Stimulated activated CD4-positive, alpha-beta T cell treated with anti-CD3 and anti-CD28 coated beads, Interleukin-15, amount 100 ng/mL, for 1 hour (primary cell): ENCODE data around the gene JADE2.
"Not testable (repeated sequence)": the region's sequence is repeated elsewhere in the genome, so short reads cannot be mapped to it uniquely, and the experiment has no call there.

ENCODE experiments used
- DNase-seq, 2 donors: peaks; one replicate each; pipeline ENCODE4 v3.0.0-alpha.2; 2020; ENCODE audit warnings: low read depth in 1 of 2, low spot score in 1 of 2

Gene JADE2

DNA sequence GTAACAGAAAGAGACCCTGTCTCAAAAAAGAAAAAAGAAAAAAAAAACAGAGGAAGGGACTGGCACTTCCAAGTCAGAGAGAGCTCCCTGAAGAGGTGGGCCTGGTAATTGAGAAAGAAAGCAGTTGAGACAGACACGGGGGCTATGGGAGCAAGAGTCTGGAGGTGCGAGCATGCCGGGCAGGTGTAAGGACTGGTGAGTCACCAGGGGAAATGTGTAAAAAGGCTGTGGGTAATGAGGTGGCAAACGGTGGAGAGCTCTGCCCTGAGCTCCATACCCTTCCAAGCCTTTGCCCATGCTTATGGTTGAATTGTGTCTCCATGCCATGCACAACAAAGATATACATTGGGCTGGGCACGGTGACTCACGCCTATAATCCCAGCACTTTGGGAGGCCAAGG lies 18.0 kb upstream of the JADE2 start:
- DNase-seq, result no peak

DNA sequence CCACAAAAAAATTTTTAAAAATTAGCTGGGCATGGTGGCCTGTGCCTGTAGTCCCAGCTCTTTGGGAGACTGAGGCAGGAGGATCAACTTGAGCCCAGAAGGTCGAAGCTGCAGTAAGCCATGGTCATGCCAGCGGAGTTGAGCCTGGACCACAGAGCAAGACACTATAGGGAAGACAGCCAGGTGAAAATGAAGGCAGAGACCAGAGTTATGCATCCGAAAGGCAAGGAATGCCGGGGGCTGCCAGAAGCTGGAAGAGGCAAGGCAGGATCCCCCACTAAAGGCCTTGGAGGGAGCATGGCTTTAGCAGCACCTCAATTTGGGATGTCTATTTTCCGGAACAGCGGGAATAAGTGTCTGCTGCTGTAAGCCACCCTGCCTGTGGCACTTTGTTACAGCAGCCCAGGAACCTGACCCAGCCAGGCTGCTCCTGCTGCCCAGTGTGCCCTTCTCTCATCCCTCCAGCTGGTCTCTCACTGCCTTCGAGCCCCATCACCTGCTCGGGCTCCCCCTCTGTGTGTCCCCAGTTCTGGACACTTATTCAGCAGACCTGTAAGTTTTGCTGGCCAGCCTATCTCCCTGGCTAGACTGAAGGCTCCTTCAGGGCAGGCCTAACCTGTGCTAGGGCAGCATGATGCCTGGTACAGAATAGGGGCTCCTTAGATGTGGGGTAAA lies 16.8 kb upstream of the JADE2 start:
- no peak for DNase-seq

DNA sequence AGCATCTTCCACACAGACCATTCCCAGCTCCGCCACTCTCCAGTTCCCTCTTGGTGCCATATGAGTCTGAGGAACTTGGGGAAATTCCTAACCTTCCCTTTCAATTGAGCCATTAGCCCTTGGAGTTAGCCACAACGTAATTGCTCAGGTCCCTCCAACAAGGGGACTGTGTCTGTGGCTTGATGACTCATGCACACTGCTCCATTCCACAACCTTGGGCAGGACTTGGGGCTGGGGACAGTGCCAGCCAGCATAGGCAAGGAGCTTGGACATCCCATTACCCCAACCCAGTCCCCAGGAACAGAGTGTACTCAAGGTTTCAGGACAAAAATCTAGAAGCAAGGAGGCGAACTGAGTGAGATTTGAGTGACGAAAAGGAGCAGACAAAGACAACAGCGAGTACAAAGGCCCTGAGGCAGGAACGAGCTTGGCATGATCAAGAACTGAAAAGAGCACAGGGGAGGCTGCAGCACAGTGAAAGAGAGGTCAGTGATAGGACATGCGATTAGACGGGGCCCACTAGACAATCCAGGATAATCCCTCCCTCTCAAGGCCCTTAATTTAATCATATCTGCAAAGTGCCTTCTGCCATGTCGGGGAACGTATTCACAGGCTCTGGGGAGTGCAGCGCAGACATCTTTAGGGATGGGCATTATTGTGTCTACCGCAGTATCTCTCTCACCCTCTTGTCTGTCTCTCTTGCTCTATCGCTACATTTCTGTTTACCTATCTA lies 16.0 kb upstream of the JADE2 start:
- DNase-seq, result no peak

DNA sequence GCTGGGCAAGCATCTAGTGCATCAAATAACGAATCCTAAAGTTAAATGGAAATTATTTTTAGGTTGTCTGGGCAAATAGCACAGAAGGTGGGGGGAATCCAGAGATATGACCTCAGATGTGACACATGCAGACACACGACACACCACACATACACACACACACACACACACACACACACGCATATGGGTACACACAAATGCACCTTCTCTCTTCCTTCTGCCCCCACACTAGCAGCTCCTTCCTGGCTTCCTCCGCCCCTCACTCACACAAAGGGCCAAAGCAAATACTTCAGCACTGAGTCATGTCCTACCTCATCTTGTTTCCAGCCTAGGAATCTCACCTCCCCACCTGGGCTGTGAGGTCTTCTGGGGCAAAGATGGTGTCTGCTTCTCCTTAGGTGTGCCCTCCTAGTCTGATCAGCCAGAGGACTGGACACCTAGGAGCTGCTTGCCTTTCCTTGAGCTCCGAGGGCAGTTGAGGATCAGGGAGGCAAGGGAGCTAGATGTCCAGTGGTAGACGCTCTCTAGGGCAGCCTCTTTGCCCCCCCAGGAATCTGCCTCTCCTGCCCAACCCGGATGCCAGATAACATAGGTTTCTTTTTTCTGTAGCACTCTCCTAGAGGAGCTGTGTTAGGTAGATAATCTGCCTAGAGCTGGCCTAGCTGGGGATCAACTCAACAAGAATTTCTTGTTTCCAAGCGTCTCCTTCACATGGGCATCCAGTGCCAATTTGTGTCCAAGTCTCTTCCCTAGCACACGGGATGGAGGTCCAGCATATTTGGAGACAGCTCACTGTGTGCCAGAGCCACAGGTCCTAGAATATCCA lies 14.3 kb upstream of the JADE2 start:
- DNase-seq, result peak in 1 of 2 donors; percentile 38

DNA sequence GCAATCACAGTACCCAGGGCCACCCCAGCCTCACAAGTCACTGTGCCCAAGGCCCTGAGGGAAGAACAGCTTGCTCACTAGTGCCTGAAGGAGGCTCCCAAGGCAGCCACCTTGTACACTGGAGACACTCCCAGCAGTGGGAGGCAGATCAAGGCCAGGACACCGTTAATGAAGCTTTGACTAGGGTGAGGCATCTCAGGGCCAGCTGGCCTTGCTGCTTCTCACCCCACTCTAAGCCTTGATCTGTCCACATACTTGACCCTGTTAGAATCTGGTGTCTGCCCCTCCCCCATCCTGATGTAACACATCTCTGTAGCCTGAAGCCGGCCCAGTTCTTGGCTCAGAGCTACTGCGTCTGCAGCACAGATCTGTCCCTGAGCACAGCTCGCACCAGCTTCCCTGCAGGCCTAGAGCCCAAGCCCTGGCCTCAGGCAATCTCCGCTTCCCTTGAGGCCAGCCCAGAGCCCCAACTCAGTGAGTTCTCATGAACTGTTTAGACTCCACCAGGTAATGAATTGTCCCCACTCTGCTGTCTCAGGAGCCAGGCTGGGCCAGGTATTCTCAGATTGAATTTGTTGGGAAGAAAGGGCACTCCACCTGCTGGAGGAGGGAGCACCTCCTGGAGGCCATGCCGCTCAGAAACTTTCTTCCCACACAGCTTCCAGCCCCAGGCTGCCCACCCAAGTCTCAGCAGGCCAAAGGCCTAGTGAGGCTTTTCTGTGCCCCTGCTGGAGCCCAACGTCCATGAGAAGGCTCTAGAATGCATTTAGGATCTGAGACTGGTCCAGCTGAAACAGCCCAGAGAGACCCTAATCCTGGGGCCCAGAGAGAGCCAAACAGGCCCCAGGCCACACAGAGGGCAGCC lies 13.4 kb upstream of the JADE2 start:
- no peak for DNase-seq

DNA sequence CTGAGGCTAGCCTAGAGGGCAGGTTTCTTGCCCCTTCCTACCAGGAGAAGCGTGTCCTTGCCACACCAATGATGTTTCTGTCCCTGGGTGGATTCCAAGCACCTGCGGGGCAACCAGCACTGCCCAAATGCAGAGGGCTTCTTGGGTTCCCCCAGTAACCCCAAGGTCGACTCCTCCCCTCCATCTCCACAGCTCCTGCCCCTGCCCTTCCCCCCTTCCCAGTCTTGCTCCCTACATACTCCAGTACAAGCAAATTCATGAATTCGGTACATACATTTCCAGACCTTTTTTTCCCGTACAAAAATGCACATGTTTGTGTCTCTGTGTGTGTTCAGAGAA lies 12.8 kb upstream of the JADE2 start:
- DNase-seq, result no peak

DNA sequence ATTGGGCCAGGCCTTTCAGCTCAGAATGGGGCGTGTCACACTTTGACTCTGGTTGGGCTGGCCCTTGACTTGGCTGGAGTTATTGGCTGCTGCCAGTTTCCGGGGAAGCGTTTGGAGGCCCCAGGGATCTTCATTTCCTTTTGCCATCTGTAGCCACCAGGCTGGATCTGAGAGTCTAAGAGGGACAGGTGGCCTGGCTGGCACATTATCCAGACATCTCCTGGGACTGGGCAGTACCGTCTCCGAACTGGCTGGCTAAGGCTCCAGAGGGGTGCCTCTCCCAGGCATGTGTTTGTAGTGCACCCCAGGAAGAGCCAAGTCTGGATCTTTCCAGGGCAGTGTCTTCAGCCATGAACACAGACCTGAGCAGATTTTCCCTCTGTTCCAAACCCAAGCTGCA lies 9.7 kb upstream of the JADE2 start:
- no peak for DNase-seq

DNA sequence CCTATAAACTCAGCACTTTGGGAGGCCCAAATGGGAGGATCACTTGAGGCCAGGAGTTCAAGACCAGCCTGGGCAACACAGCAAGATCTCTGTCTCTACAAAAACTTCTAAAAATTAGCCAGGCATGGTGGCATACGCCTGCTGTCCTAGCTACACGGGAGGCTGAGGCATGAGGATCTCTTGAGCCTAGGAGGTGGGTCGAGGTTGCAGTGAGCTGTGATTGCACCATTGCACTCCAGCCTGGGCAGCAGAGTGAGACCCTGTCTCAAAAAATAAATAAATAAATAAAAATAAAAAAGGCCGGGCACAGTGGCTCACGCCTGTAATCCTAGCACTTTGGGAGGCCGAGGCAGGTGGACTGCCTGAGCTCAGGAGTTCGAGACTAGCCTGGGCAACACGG lies 8.5 kb upstream of the JADE2 start:
- DNase-seq, result not testable (repeated sequence)

DNA sequence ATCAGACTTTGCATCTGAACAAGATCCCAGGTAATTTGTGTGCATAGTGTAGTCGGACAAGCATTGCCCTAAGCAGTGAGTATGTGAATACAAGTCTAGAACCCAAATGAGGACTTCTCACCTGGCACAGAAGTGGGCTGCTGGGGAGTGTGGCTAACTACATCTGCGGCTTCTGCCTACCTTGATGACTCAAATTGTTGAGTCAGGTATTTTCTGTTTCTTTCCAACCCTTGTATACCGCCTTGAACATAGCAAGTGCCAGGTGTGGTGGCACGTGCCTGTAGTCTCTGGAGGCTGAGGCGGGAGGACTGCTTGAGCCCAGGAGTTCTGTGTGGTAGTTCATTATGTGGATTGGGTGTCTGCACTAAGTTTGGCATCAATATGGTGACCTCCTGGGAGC lies 7.9 kb upstream of the JADE2 start:
- no peak for DNase-seq

DNA sequence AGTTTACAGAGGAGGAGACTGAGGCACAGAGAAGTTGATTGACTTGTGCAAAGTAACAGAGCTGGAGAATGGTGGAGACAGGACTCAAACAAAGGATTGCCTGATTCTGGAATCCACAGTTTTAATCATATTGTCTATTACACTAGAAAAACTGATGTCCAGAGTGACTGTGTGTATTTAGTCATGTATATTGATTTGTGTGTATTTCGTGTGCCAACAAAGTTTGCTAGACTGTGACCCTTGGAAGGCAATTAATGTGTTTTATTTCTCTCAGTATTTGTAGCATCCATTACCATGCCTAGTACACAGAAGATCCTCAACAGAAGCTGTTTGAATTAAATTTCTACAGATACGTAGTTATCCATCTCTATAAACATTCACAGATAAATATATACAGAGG lies 5.5 kb upstream of the JADE2 start:
- no peak for DNase-seq

DNA sequence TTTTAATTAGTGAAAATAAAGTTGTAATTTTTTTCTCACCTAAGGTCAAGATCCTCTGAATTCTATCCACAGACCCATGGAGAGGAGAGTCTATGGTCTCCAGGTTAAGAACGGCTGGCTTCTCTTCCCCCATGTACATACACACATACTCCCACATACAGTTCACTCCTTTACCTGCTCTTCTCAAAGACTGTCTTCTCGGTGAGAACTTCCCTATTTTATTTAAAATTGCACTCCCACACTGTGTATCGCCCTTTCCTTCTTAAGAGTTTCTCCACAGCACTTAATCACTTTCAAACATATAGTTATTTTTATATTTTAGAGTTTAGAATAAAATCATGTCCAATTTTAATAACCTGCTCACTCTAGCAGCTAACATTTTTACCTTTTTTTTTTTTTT lies 3.6 kb upstream of the JADE2 start:
- DNase-seq, result no peak

DNA sequence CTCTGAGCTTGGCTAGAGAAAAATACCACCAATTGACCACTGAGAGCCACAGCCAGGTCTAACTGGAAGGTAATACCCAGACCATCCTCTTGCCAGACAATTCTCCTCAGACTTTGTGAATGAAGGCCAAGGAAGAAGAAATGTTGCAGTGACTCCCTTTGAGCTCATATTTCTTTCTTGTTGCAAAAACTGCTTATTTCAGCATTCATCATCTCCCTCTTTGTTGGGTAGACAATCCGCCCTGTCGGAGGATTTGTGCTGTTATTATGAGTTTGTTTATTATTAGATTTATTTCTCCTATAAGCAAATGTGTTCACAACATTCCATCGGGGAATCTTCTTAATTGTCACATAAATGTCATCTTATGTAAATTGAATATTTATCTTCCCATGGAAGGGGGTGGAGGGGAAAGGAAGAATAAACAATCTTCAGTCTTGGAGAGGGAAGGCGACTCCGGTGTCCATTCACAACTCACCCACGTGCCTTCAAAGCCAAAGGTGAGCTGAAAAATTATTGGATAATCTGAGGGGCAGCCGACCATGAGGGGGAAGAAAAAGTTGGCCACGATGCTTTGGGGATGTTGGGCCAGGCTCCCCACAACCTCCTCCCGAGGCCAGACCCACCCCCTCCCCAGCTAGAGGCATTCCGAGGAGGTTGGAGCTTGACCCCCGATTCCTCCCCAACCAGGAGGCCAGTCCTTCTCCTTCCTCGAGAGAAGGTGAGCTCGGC lies 1.8 kb upstream of the JADE2 start:
- DNase-seq, result no peak

DNA sequence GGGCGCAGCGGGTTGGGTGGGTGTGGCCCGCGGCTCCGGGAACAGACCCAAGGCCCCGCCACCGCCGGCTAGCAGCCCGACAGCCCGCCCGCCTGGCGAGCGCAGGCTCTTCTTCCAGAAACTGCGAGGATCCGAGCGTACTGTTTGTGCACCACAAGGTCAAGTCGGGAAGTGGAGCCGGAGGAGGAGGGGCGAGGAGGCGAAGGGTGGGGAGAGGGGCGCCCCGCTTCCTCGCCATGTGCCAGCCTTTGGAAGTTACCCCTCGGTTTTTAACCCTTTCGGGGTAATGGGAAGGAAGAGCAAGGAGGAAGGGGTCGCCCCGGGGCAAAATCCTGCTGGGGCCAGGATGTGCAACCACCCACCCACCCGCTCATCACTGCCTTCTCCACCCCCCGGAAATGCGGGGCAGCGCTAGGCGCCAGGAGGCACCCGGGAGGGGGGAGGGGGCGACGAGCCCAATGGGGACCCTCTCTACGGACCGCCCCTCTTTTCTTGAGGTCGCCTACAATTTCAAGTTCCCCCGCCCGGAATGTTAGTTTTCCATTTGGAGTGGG lies 1.1 kb upstream of the JADE2 start:
- peak; percentile 52 to 54 for DNase-seq

DNA sequence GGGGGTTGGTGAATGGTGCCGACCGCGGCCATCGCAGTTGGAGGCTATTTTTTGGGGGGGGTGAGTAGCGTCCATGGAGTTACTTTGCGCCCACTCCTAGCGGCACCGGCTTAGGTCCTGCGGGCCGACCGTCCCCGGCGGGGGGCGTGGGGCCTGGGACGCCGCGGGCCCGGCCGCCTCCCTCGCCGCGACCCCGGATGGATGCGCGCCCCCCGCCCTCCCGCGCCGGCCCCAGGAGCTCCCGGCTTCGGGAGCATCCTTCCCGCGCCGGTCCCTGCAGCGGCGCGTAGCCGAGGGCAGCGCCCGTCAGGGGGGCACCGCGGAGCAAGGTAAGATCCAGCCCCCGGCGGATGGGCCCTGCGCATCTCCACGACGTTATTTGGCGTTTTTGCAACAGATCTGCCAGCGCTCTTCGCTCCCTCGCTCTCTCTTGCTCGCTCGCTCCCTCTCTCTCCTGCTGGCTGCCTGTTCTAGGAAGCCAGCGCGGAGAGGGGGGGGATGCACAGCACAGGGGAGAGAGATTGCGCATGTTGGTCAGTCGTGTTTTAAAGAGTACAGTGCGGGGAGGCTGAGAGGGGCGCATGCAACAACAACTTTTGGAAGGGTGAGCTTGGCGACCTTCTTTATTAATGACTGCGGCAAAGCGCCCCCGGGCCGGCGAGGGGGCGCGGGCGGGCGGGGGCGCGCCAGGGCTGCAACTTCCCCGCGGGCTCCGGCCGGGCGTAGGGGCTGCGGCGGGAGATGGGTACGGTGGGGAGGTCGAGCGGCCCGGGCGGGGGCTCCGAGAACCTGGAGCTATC lies 413 bp downstream of the JADE2 start:
- peak; percentile 37 to 44 for DNase-seq

DNA sequence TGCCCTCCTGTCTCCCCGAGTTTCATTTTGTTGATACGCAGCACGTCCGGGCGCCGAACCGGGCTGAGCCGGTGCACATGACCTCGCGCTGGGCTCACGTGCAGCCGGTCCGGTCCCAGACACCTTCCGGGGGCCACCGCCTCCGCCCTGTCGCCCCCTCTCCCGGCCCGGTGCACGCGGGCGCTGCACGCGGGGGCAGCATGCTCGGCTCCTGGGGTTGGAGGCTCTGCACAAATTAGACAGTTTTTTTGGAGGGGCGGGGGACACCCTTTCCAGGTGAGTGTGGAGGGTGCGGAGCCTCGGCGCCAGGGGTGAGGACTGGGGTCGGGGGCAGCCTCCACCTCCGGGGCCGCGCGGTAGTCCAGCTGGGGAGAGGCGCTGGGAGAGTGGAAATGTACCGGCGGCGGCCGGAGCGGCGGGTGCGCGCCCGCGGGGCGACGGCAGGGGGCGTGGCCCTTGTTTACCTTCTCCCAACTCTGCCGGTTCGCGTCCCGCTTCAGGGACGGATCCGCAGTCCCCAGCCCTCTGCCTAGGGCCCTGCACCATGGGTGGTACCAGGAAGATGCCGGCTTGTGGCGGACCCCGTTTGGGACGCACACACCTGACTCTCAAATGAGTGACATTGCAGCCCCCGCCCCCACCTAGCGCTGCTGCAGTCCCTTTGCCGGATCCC lies 1.1 kb downstream of the JADE2 start:
- DNase-seq, result peak; percentile 36 to 59

DNA sequence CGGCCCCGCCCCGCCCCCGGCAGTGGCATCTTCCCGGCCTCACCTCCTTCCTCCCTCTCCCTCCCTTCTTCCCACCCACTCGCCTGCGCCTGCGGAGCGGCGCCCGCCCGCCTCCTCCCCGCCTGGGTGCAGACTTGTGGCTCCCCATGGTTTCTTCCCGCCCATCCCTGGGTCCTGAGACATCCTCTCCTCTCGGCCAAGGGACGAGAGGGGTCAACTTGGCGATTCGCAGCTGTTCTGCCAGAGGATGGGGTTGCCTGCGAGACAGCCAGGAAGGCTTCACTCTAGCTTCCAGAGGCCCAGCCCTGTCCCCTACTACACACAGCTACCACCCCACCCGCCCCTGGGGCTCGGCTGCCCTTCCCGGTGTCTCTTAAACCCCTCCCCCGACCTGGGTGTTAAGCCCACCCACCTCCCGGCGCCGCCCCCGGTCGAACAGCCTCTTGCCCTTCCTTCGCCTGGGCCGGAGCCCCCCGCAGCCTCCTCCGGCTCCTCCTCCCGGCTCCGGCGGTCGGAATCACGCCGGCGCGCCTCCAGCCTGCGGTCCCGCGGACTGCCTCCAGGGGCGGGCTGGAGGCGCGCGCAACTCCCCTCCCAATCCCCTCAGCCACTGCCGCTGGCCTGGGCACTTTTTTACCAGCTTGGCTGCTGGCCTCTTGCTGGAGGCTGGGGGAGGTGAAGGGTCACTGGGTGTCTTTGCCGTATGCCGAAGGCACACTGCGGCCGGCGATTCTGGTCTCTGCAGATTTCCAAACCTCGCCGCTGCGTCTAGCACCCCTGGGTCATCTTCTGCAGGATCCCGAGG lies 1.9 kb downstream of the JADE2 start:
- DNase-seq, result peak; percentile 37 to 64

DNA sequence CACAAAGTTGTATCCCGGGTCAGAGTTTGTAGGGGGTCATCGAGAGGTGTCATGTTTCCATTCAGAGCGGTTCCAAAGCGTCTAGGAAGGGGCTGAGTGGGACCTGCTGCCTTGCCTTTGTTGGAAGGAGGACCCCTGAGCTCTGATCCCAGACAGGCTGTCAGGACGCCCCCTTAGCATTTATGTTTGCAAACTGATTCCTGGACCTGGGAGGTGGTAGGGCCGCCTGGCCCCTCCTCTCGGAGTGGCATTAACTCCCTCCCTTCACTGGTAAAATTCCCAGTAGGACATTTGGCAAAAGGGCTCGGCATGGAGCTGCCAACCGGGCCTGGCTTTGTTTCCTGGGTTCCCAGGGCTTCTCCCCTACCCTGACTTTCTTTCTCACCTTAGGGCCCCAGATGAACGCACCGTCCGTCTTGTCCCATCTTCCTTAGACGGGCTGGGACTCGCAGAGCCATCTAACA lies 2.5 kb downstream of the JADE2 start:
- no peak for DNase-seq

DNA sequence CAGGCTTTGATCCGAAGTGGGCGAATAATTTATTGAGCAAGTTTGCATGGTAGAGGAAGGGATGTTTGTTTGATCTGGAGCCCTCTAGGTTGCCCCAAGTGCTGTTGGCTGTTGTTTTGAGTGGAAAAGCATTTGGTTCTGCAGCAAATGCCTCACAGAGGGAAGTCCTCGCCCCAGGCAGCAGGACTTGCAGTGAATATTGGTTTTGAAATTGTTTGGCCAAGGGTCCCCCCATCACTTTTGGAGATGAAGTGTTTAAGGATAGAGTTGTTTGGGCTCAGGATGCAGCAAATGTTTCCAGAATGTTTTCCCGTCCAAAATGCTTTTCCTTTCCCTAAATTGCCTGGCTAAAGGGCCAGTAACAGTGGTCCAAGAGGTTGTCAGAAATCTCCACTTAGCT lies 3.1 kb downstream of the JADE2 start:
- no peak for DNase-seq
